Urothelium cell line (cell line): Measurements from ENCODE around the gene PHRF1.
"Not testable (repeated sequence)": the region's sequence is repeated elsewhere in the genome, so short reads cannot be mapped to it uniquely, and the experiment has no call there.

Source experiments
- DNase-seq: peaks from one replicate; pipeline ENCODE4 v3.0.0; 2011; ENCODE audit warnings: low spot score, mixed read lengths
- FAIRE-seq: peaks from 2 replicates; lab custom pipeline; 2011; peaks lifted over from hg19 to GRCh38; lab: Jason Lieb, UNC

PHRF1 gene

GRCh38 chr11:650482-650881 lies 74.2 kb downstream of the PHRF1 start:
- FAIRE-seq, result no peak
- DNase-seq, result no peak

DNA sequence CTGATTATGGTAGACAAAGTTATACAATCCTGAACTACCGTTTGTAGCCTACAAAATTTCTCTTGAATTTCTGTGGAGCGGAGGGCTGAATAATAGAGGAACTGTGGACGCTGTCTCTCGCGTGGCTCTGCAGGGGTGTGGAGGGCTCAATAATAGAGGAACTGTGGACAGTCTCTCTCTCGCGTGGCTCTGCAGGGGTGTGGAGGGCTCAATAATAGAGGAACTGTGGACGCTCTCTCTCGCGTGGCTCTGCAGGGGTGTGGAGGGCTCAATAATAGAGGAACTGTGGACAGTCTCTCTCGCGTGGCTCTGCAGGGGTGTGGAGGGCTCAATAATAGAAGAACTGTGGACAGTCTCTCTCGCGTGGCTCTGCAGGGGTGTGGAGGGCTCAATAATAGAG lies 76.9 kb downstream of the PHRF1 start:
- not testable (repeated sequence) for DNase-seq, FAIRE-seq

GRCh38 chr11:653837-654236 lies 77.6 kb downstream of the PHRF1 start:
- no peak for FAIRE-seq

GRCh38 chr11:654444-654843 lies 78.2 kb downstream of the PHRF1 start:
- not testable (repeated sequence) for DNase-seq, FAIRE-seq

More at GRCh38 chr11:653837-654236, 77.6 kb downstream of the PHRF1 start:
- no peak for DNase-seq

DNA sequence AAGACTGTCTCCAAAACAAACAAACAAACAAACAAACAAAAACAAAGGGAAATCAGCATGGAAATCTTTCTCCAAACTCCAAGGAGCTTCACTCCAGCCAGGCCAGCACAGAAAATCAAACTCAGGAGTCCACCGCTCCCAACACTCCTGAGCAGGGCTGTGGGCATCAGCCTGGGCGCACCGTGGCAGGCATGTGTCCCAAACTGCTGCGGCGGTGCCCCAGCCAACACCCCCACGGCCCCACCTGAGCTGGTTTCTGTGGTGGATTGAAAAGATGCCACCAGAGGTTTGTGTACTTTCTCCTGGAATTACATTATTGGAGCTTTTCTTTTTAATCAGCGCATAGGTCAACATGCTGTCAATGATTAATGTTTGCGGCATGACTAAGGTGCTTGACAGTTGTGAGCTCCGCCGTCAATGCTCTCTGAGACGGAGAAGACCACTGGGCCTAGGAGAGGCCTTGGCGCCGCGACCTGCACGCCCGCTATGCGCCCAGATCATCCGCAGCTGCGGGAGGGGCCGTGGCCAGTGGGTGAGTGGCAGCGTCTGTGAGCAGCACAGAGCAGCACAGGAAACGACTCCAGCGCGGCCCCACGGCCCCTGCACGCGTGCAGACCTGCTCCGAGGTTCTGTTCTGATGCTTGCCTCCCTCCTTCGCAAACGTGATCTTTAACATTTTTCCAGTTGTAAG lies 78.9 kb downstream of the PHRF1 start:
- DNase-seq, result no peak

DNA sequence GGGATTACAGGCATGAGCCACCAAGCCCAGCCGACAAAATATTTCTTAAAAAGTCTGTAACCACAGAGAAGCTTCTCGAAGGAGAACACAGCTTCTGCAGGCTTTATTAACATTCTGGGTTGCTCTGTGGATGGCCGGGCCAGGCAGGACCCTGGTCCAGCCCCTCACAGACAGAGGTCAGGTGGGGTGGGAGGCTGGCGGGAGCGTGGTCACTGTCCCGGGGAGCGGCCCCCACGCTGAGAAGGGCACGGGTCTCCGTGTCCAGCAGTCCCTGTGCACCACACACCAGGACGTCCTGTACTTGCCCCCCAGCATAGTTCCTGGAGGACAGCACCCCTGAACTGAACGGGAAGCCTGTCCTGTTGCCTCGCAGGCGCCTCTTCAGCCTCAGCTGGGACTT lies 80.2 kb downstream of the PHRF1 start:
- no peak for FAIRE-seq
- DNase-seq, result no peak

More for the DNA sequence above, 78.9 kb downstream of the PHRF1 start:
- no peak for FAIRE-seq

- FAIRE-seq, result no peak
Measured at GRCh38 chr11:656866-657265, 80.6 kb downstream of the PHRF1 start.

GRCh38 chr11:657691-658126 lies 81.4 kb downstream of the PHRF1 start:
- FAIRE-seq (no peak), DNase-seq (no peak)

More at GRCh38 chr11:656866-657265, 80.6 kb downstream of the PHRF1 start:
- no peak for DNase-seq

DNA sequence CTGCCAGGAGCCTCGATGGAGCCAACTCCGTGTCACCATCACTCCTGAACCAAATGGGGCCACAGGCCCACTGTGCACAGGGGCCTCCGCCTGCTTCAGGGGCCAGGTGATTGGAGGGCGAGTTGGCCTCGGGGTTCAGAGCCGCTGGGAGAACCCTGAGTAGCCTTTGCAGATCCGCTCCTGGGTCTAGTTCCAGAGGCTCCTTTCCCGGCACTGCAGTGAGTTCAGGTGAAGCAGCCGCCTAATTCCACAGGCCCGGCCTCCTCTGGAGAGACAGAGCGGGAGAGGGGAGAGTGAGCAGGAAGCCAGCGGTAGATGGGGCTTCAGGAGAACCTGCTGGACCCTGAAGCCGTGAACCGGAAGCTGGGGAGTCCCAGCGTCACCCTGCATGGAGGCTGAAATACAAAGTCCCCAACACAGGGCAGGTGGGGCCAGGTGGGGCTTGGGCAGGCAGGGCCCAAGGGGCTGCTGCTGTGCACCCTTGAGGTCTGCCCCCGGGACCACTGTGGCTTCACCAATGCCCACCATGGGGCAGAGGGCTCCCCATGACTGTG lies 83.3 kb downstream of the PHRF1 start:
- no peak for DNase-seq

DNA sequence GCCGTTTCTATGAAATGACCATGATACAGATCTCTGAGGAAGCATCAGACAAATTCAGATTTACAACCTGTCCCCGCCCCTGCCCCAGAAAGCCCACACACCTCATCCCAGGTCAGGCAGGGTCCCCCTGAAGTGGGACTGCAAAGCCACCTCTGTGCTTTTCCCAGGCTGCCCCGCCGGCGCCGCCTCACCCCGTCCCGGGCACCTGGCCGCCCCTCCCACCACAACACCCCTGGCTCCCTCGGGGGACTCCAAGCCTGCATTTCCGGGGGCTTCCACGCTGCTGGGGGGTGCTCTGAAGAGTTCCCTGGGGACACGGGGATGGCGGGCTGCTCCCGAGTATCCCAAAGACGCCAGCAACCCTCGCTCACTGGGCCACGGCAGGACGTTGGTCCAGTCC lies 84.0 kb downstream of the PHRF1 start:
- FAIRE-seq (no peak), DNase-seq (no peak)

More for the DNA sequence above, 83.3 kb downstream of the PHRF1 start:
- no peak for FAIRE-seq

- FAIRE-seq, result no peak
Measured at GRCh38 chr11:660681-661444, 84.6 kb downstream of the PHRF1 start.

More at GRCh38 chr11:660681-661444, 84.6 kb downstream of the PHRF1 start:
- DNase-seq, result no peak
